CD4-positive, alpha-beta T cell (primary cell): ENCODE results near the gene PIK3AP1. TPM values are rescaled to one million over a fixed set of nuclear protein-coding genes. Genes with fewer than 3 reads are reported as not detected.

Source experiments
- ATAC-seq: fragments of 200-7000 bp; cut with Tn5 transposase; one replicate; pipeline ENCODE4 v1.10.0; 2022; ENCODE audit warnings: mild to moderate bottlenecking; ENCODE audit not compliant: poor library complexity
- CTCF ChIA-PET: fragments of 350-600 bp; sonication (Branson Sonifier 250); formaldehyde crosslinking; loops from one replicate; lab custom pipeline; 2021; ENCODE audit warnings: antibody characterized with exemption, inconsistent platforms; lab: Charles Lee
- POLR2A ChIA-PET: fragments of 350-600 bp; sonication (Branson Sonifier 250); formaldehyde crosslinking; loops from one replicate; lab custom pipeline; 2021; ENCODE audit warnings: antibody characterized with exemption, inconsistent platforms; lab: Charles Lee
- DNase-seq, 14 experiments: peaks; one replicate each; pipeline ENCODE4 v3.0.0-alpha.2; 2013 to 2020; ENCODE audit warnings: mixed read lengths in 2 of 14
- H3K27ac ChIP-seq, 2 donors: one replicate each; pipeline versions ENCODE4 v1.5.1 to v1.7.0; 2013; ENCODE audit warnings: low read length in 2 of 2, low read depth in 1 of 2, mild to moderate bottlenecking in 1 of 2
- H3K27me3 ChIP-seq, 2 experiments: 1 replicate in 1 of 2; 2 replicates in 1 of 2; pipeline versions ENCODE4 v1.6.1 to v1.7.0; 2013; ENCODE audit warnings: low read length in 2 of 2, control low read depth in 1 of 2, mild to moderate bottlenecking in 1 of 2, moderate library complexity in 1 of 2; ENCODE audit not compliant: insufficient read depth in 2 of 2, control insufficient read depth in 1 of 2
- H3K36me3 ChIP-seq: one replicate; pipeline ENCODE4 v1.6.1; 2013; ENCODE audit warnings: low read length, control low read depth; ENCODE audit not compliant: insufficient read depth
- H3K4me1 ChIP-seq: one replicate; pipeline ENCODE4 v1.6.1; 2013; ENCODE audit warnings: low read length, control low read depth; ENCODE audit not compliant: insufficient read depth
- H3K4me3 ChIP-seq: one replicate; pipeline ENCODE4 v1.5.1; 2013; ENCODE audit warnings: mild to moderate bottlenecking, low read length, moderate library complexity
- H3K9me3 ChIP-seq, 2 experiments: 1 replicate in 1 of 2; 2 replicates in 1 of 2; pipeline versions ENCODE4 v1.6.1 to v1.7.0; 2013; ENCODE audit warnings: low read length in 2 of 2, mild to moderate bottlenecking in 2 of 2, control low read depth in 1 of 2, moderate library complexity in 1 of 2; ENCODE audit not compliant: control insufficient read depth in 1 of 2, insufficient read depth in 1 of 2
- H3K27ac Mint-ChIP-seq: one replicate; pipeline ENCODE4 v1.8.0; 2020; ENCODE audit warnings: mixed read lengths
- H3K27me3 Mint-ChIP-seq: one replicate; pipeline ENCODE4 v1.8.0; 2021; ENCODE audit warnings: mixed read lengths
- H3K36me3 Mint-ChIP-seq: one replicate; pipeline ENCODE4 v1.8.0; 2021; ENCODE audit warnings: low read depth, mixed read lengths
- H3K4me1 Mint-ChIP-seq: one replicate; pipeline ENCODE4 v1.8.0; 2021; ENCODE audit warnings: low read depth, mixed read lengths
- H3K4me3 Mint-ChIP-seq: one replicate; pipeline ENCODE4 v1.8.0; 2020; ENCODE audit warnings: mild to moderate bottlenecking, mixed read lengths
- H3K9me3 Mint-ChIP-seq: one replicate; pipeline ENCODE4 v1.8.0; 2020; ENCODE audit warnings: mixed read lengths
- intact Hi-C, 2 experiments: fragments of 100-400 bp; cut with DNase I in 1 of 2; cut with micrococcal nuclease in 1 of 2; formaldehyde crosslinking; loops; one replicate each; pipeline versions ENCODE4 v1.15.1 to v1.9.0; 2023 to 2025; cut with DNase I, micrococcal nuclease
- total RNA-seq, 174 experiments: library from RNA in 2 of 174; stranded (reverse) in 2 of 174; gene quantifications; one replicate each; pipeline ENCODE4 v1.2.3 and lab custom pipeline; 2021 to 2026
- TF ChIP-seq, protein P1 (sequence below): fragments of 200-600 bp; IDR thresholded peaks from one replicate; pipeline ENCODE4 v1.8.0; 2022; ENCODE audit warnings: antibody characterized with exemption, mild to moderate bottlenecking

PIK3AP1 gene
- total RNA-seq, 2 experiments from 2014 or later = 0.58 to 0.59 TPM

DNA sequence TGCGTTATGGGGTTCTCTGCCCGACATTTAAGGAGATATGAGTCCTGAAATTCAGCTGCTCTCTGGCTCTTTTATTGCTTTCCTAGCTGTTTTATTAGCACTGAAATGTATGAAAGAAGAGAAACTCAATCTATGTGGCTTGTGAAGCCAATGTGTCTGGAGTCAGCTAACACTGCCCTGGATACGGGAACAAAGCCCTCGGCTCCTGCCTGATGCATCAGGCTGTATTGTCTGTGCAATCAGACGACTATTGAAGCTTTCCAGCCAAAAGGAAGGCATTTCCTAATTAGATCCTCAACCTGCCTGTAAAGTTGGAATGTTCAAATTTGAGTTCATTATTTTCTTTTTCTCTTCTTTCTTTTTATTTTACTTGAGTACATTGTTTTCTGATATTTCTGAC is 111.5 kb downstream of the PIK3AP1 start:
- no peaks in the 10 kb centered on the region for H3K36me3 ChIP-seq
- Mint-ChIP-seq H3K36me3 (no peaks in the 10 kb centered on the region), H3K4me1 (peaks cover 5% of the 10 kb centered on the region), H3K9me3 (no peaks in the 10 kb centered on the region), H3K4me3 (no peak overlapping the region), H3K27ac (no peak overlapping the region), H3K27me3 (no peaks in the 10 kb centered on the region)
- TF ChIP-seq, protein P1, sequence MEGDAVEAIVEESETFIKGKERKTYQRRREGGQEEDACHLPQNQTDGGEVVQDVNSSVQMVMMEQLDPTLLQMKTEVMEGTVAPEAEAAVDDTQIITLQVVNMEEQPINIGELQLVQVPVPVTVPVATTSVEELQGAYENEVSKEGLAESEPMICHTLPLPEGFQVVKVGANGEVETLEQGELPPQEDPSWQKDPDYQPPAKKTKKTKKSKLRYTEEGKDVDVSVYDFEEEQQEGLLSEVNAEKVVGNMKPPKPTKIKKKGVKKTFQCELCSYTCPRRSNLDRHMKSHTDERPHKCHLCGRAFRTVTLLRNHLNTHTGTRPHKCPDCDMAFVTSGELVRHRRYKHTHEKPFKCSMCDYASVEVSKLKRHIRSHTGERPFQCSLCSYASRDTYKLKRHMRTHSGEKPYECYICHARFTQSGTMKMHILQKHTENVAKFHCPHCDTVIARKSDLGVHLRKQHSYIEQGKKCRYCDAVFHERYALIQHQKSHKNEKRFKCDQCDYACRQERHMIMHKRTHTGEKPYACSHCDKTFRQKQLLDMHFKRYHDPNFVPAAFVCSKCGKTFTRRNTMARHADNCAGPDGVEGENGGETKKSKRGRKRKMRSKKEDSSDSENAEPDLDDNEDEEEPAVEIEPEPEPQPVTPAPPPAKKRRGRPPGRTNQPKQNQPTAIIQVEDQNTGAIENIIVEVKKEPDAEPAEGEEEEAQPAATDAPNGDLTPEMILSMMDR = no peak
- ATAC-seq (no peak), DNase-seq (no peak)
- no peak overlapping the region for H3K27ac ChIP-seq
- POLR2A ChIA-PET = no interaction called here
- intact Hi-C loops = no loop called here
- H3K9me3 ChIP-seq = no peaks in the 10 kb centered on the region
- H3K4me1 ChIP-seq = peaks cover 14% of the 10 kb centered on the region
- no peak overlapping the region for H3K4me3 ChIP-seq
- H3K27me3 ChIP-seq = no peaks in the 10 kb centered on the region
- CTCF ChIA-PET = no interaction called here

GRCh38 chr10:96608262-96608661 is 112.1 kb downstream of the PIK3AP1 start:
- TF ChIP-seq, protein P1 = no peak
- intact Hi-C loops = no loop called here
- ATAC-seq (no peak), DNase-seq (no peak)
- no peaks in the 10 kb centered on the region for H3K27me3 ChIP-seq
- Mint-ChIP-seq H3K36me3 (no peaks in the 10 kb centered on the region), H3K27me3 (no peaks in the 10 kb centered on the region), H3K9me3 (no peaks in the 10 kb centered on the region), H3K27ac (no peak overlapping the region), H3K4me3 (no peak overlapping the region), H3K4me1 (peaks cover 5% of the 10 kb centered on the region)
- H3K9me3 ChIP-seq = no peaks in the 10 kb centered on the region
- H3K36me3 ChIP-seq = no peaks in the 10 kb centered on the region
- H3K4me3 ChIP-seq = no peak overlapping the region
- H3K4me1 ChIP-seq = peaks cover 14% of the 10 kb centered on the region
- CTCF ChIA-PET = no interaction called here
- POLR2A ChIA-PET = no interaction called here
- H3K27ac ChIP-seq = no peak overlapping the region

GRCh38 chr10:96606946-96607345 is 113.4 kb downstream of the PIK3AP1 start:
- peaks cover 5% of the 10 kb centered on the region for H3K4me1 Mint-ChIP-seq
- peaks cover 14% of the 10 kb centered on the region for H3K4me1 ChIP-seq
- H3K9me3 Mint-ChIP-seq = no peaks in the 10 kb centered on the region
- no peaks in the 10 kb centered on the region for H3K27me3 ChIP-seq
- no peak overlapping the region for H3K4me3 ChIP-seq
- H3K27ac Mint-ChIP-seq = no peak overlapping the region
- H3K36me3 Mint-ChIP-seq = no peaks in the 10 kb centered on the region
- no peaks in the 10 kb centered on the region for H3K9me3 ChIP-seq
- no peaks in the 10 kb centered on the region for H3K27me3 Mint-ChIP-seq
- DNase-seq = no peak
- CTCF ChIA-PET = no interaction called here
- H3K27ac ChIP-seq = no peak overlapping the region
- H3K36me3 ChIP-seq = no peaks in the 10 kb centered on the region
- POLR2A ChIA-PET = no interaction called here
- ATAC-seq = no peak
- TF ChIP-seq, protein P1 = no peak
- H3K4me3 Mint-ChIP-seq = no peak overlapping the region
- intact Hi-C loops = no loop called here
